K562 (cell line): ENCODE data around the gene DOCK4. TPM values are rescaled to one million over a fixed set of nuclear protein-coding genes. Genes with fewer than 3 reads are reported as not detected.

Experiments
- ATAC-seq: fragments of 200-7000 bp; cut with Tn5 transposase; 3 replicates; pipeline ENCODE4 v1.9.1; 2020; ENCODE audit warnings: moderate library complexity
- BruUV-seq: library from RNA; stranded (reverse); fragments of 400-500 nt; replicated peaks from 2 replicates; lab custom pipeline; 2021; lab: Mats Ljungman, UMichigan
- CTCF ChIA-PET: fragments of 300-600 bp; formaldehyde crosslinking; extraction: SDS; loops from one replicate; lab custom pipeline; 2021; ENCODE audit warnings: low intra/inter-chr PET ratio; lab: Yijun Ruan, JAX
- POLR2A ChIA-PET: fragments of 300-600, 350-650 bp; sonication (Branson Sonifier 250); formaldehyde crosslinking; extraction: SDS; loops from one replicate; lab custom pipeline; 2021; ENCODE audit warnings: antibody characterized with exemption, inconsistent platforms; lab: Yijun Ruan, JAX
- DNase-seq, 4 experiments: peaks; one replicate each; pipeline versions ENCODE4 v3.0.0 to v3.0.0-alpha.2; 2011 to 2018; ENCODE audit warnings: low spot score in 3 of 4, mixed read lengths in 3 of 4; ENCODE audit errors: extremely low read depth in 1 of 4
- FAIRE-seq: peaks from 2 replicates; lab custom pipeline; 2011; peaks lifted over from hg19 to GRCh38; lab: Jason Lieb, UNC
- H2AFZ ChIP-seq: 2 replicates; pipeline ENCODE4 v1.6.0; 2011; ENCODE audit warnings: low read depth, low read length, control low read depth, inconsistent platforms
- H3K27ac ChIP-seq: fragments of 200-600 bp; 3 replicates; pipeline ENCODE4 v1.8.0; 2011; ENCODE audit warnings: low read depth, mild to moderate bottlenecking, control low read depth, inconsistent platforms, low read length, moderate library complexity, mixed read lengths; ENCODE audit errors: extremely low read depth
- H3K27me3 ChIP-seq, 2 experiments: fragments of 300-600 bp in 1 of 2; 2 replicates in 1 of 2; 3 replicates in 1 of 2; pipeline versions ENCODE4 v1.6.0 to v1.8.0; 2011; ENCODE audit warnings: inconsistent platforms in 2 of 2, low read length in 2 of 2, mild to moderate bottlenecking in 1 of 2, mixed read lengths in 1 of 2, moderate library complexity in 1 of 2; ENCODE audit not compliant: control insufficient read depth in 2 of 2, insufficient read depth in 2 of 2
- H3K36me3 ChIP-seq: fragments of 300-600 bp; 3 replicates; pipeline ENCODE4 v1.8.0; 2011; ENCODE audit warnings: mild to moderate bottlenecking, low read length, inconsistent platforms; ENCODE audit not compliant: control insufficient read depth, insufficient read depth
- H3K4me1 ChIP-seq, 2 experiments: fragments of 200-600 bp in 1 of 2; replicated peaks in 1 of 2; 2 replicates in 1 of 2; 3 replicates in 1 of 2; pipeline versions ENCODE4 v1.5.1 to v1.8.0; 2011; ENCODE audit warnings: inconsistent platforms in 2 of 2, low read length in 2 of 2, mild to moderate bottlenecking in 1 of 2, mixed read lengths in 1 of 2, moderate library complexity in 1 of 2; ENCODE audit not compliant: control insufficient read depth in 2 of 2, insufficient read depth in 2 of 2
- H3K4me2 ChIP-seq: 2 replicates; pipeline ENCODE4 v1.6.1; 2011; ENCODE audit warnings: low read length, control low read depth, inconsistent platforms, mixed read lengths; ENCODE audit not compliant: insufficient read depth
- H3K4me3 ChIP-seq: fragments of 200-600 bp; sonication (generic), shearing (Covaris generic); 2 replicates; pipeline ENCODE4 v1.5.1; 2016; ENCODE audit warnings: control low read depth, inconsistent platforms
- H3K79me2 ChIP-seq: fragments of 200-600 bp; 3 replicates; pipeline ENCODE4 v1.8.0; 2011; ENCODE audit warnings: low read length, inconsistent platforms; ENCODE audit not compliant: control insufficient read depth, insufficient read depth
- H3K9ac ChIP-seq, 2 experiments: 2 replicates each; pipeline versions ENCODE4 v1.6.0 to v1.6.1; 2011; ENCODE audit warnings: low read depth in 2 of 2, low read length in 2 of 2, control low read depth in 1 of 2, inconsistent platforms in 1 of 2, mild to moderate bottlenecking in 1 of 2, mixed read lengths in 1 of 2; ENCODE audit not compliant: insufficient read depth in 1 of 2
- H3K9me1 ChIP-seq: one replicate; pipeline ENCODE4 v1.6.0; 2011; ENCODE audit warnings: inconsistent platforms, mild to moderate bottlenecking, low read length, moderate library complexity; ENCODE audit not compliant: control insufficient read depth, insufficient read depth
- H3K9me3 ChIP-seq: replicated peaks from 2 replicates; pipeline ENCODE4 v1.5.1; 2011; ENCODE audit warnings: low read depth, low read length, inconsistent platforms; ENCODE audit not compliant: control insufficient read depth, insufficient read depth
- H4K20me1 ChIP-seq: replicated peaks from 2 replicates; pipeline ENCODE4 v1.6.1; 2011; ENCODE audit warnings: low read length, inconsistent platforms, mixed read lengths; ENCODE audit not compliant: control insufficient read depth, insufficient read depth
- BHLHE40 ChIP-seq: IDR thresholded peaks from 2 replicates; pipeline ENCODE4 v1.6.1; 2011; ENCODE audit warnings: low read length, improper control_type of control experiment
- ETV6 ChIP-seq, 3 experiments: fragments of 150-350 bp in 1 of 3; sonication (generic) in 1 of 3; formaldehyde crosslinking in 1 of 3; IDR thresholded peaks; 2 replicates each; pipeline versions ENCODE4 v1.6.1 to v1.8.0; 2014 to 2022; ENCODE audit warnings: borderline replicate concordance in 2 of 3, low read depth in 2 of 3, antibody characterized with exemption in 1 of 3, low read length in 1 of 3, mild to moderate bottlenecking in 1 of 3, missing genetic modification reagents in 1 of 3
- JUNB ChIP-seq: fragments of 450-650 bp; formaldehyde crosslinking; conservative IDR thresholded peaks from 2 replicates; pipeline ENCODE4 v1.4.0; 2020; ENCODE audit warnings: mild to moderate bottlenecking
- MAZ ChIP-seq, 2 experiments: fragments of 450-650 bp in 1 of 2; sonication (generic) in 1 of 2; formaldehyde crosslinking; IDR thresholded peaks in 1 of 2; conservative IDR thresholded peaks in 1 of 2; 2 replicates each; pipeline versions ENCODE4 v1.4.0 to v1.5.0; 2020; ENCODE audit warnings: mild to moderate bottlenecking in 1 of 2, missing genetic modification reagents in 1 of 2
- NFIX ChIP-seq: fragments of 250-450 bp; sonication (Bioruptor Pico); IDR thresholded peaks from 2 replicates; pipeline ENCODE4 v1.4.0; 2020; ENCODE audit warnings: low read depth, mild to moderate bottlenecking, moderate library complexity
- NFXL1 ChIP-seq: fragments of 450-650 bp; formaldehyde crosslinking; IDR thresholded peaks from 2 replicates; pipeline ENCODE4 v1.4.0; 2021; ENCODE audit warnings: mild to moderate bottlenecking
- PRDM10 ChIP-seq: fragments of 450-650 bp; IDR thresholded peaks from 2 replicates; pipeline ENCODE4 v1.6.1; 2018; ENCODE audit not compliant: partially characterized antibody
- ZNF133 ChIP-seq: fragments of 250-450 bp; sonication (Bioruptor Pico); IDR thresholded peaks from 2 replicates; pipeline ENCODE4 v1.4.0; 2020; ENCODE audit warnings: mild to moderate bottlenecking
- ZNF311 ChIP-seq: fragments of 250-450 bp; sonication (Bioruptor Pico); IDR thresholded peaks from 2 replicates; pipeline ENCODE4 v1.4.0; 2020; ENCODE audit warnings: mild to moderate bottlenecking, moderate library complexity
- ZNF639 ChIP-seq, 2 experiments: fragments of 200-800 bp in 1 of 2; sonication (Bioruptor generic) in 1 of 2; sonication (generic) in 1 of 2; formaldehyde crosslinking in 1 of 2; IDR thresholded peaks in 1 of 2; conservative IDR thresholded peaks in 1 of 2; 2 replicates each; pipeline versions ENCODE4 v1.5.0 to v1.6.1; 2016 to 2020; ENCODE audit warnings: missing compliant biosample characterization in 1 of 2, missing genetic modification characterization in 1 of 2, missing genetic modification reagents in 1 of 2
- WGBS: fragments of 100-300 bp; shearing (Covaris generic); methylation state at CpG from one replicate; pipeline ENCODE4 v1.1.6; 2016; ENCODE audit warnings: low coverage, mixed read lengths; ENCODE audit not compliant: insufficient coverage; ENCODE audit errors: missing lambda C conversion rate; 5-methylcytosine and 5-hydroxymethylcytosine counted together
- in situ Hi-C: fragments of 300-500 bp; cut with MboI; formaldehyde crosslinking; loops from 4 replicates; pipeline ENCODE4 v1.15.0; 2018; ENCODE audit warnings: inconsistent platforms, mixed read lengths
- intact Hi-C: fragments of 100-400 bp; cut with micrococcal nuclease; formaldehyde crosslinking; loops from 2 replicates; pipeline ENCODE4 v1.14.2; 2022
- polyA plus RNA-seq, 8 experiments: library from polyadenylated mRNA; depleted of rRNA in 4 of 8; stranded (reverse) in 5 of 8; unstranded in 3 of 8; fragments of >200 nt; fragmentation: Nextera tagmentation in 2 of 8; fragmentation: Illumina TruSeq in 1 of 8; extraction: Ambion mirVana in 2 of 8; extraction: Trizol in 1 of 8; gene quantifications; 2 replicates each; pipeline versions ENCODE4 v1.2.1 to v1.2.3, GENCODE V29; 2011 to 2014; ENCODE audit warnings: inconsistent platforms in 1 of 8, missing spikeins in 1 of 8
- total RNA-seq, 7 experiments: library from RNA; depleted of rRNA in 6 of 7; stranded (reverse); fragments of >200 nt in 6 of 7; fragmentation: Illumina TruSeq in 2 of 7; extraction: Trizol in 2 of 7; gene quantifications; 2 replicates each; pipeline versions ENCODE4 v1.2.1 to v1.2.3, GENCODE V29; 2011 to 2021; ENCODE audit warnings: low replicate concordance in 1 of 7

The DOCK4 gene
- total and polyA plus RNA-seq, 9 of the 15 experiments (the other 6 are each of a cell fraction or from before 2014, with no cell fraction given), result 0.42 to 5.7 (median 2.3) TPM

- BruUV-seq, result no TSS peak
- Histone ChIP-seq H3K4me3 (no peak overlapping the region), H3K36me3 (no peaks in the 10 kb centered on the region), H3K9ac (no peak overlapping the region), H2AFZ (no peak overlapping the region), H3K4me2 (no peak overlapping the region), H3K4me1 (no peaks in the 10 kb centered on the region), H3K9me3 (no peaks in the 10 kb centered on the region), H3K27ac (no peak overlapping the region), H4K20me1 (no peaks in the 10 kb centered on the region), H3K27me3 (peaks cover 10 to 15% of the 10 kb centered on the region in 2 experiments; a peak in 4 of 5 replicates), H3K9me1 (no peaks in the 10 kb centered on the region), H3K79me2 (no peaks in the 10 kb centered on the region)
- CTCF ChIA-PET, result no interaction called here
- intact Hi-C loops, result no loop called here
- 3% methylated on average over 6 of the region's 6 CpGs for WGBS
- POLR2A ChIA-PET, result no interaction called here
- FAIRE-seq, result no peak
- no peak for DNase-seq
- TF ChIP-seq BHLHE40 (no peak), MAZ (CRISPR knock-in tag; conservative IDR thresholded peaks at IDR 0.05 in 1 of 2, IDR thresholded peaks at IDR 0.05 in 1 of 2) (no peak), ZNF133 (CRISPR knock-in tag) (no peak), NFIX (CRISPR knock-in tag) (no peak), ZNF639 (CRISPR knock-in tag; conservative IDR thresholded peaks at IDR 0.05 in 1 of 2, IDR thresholded peaks at IDR 0.05 in 1 of 2) (no peak), ETV6 (IDR thresholded peaks at IDR 0.05; ENCODE audit: borderline replicate concordance in 1 of 2, low read depth in 2 of 2, low read length in 1 of 2) (no peak), ETV6 (CRISPR knock-in tag; IDR thresholded peaks at IDR 0.05; ENCODE audit: borderline replicate concordance) (no peak), PRDM10 (no peak), NFXL1 (CRISPR knock-in tag) (no peak), ZNF311 (no peak), JUNB (CRISPR knock-in tag) (no peak)
- in situ Hi-C loops, result no loop called here
- no peak for ATAC-seq
Measured at GRCh38 chr7:112022128-112022527, 184.1 kb downstream of the DOCK4 start.
